OCI-M2 (cell line): Measurements from ENCODE around the gene GSE1.

Source experiments
- DNase-seq: peaks from one replicate; lab custom pipeline; 2025; ENCODE audit not compliant: unreplicated experiment; lab: John Stamatoyannopoulos, UW

The GSE1 gene

GRCh38 chr16:85573696-85574641 lies 39.2 kb upstream of the GSE1 start:
- no peak for DNase-seq

DNA sequence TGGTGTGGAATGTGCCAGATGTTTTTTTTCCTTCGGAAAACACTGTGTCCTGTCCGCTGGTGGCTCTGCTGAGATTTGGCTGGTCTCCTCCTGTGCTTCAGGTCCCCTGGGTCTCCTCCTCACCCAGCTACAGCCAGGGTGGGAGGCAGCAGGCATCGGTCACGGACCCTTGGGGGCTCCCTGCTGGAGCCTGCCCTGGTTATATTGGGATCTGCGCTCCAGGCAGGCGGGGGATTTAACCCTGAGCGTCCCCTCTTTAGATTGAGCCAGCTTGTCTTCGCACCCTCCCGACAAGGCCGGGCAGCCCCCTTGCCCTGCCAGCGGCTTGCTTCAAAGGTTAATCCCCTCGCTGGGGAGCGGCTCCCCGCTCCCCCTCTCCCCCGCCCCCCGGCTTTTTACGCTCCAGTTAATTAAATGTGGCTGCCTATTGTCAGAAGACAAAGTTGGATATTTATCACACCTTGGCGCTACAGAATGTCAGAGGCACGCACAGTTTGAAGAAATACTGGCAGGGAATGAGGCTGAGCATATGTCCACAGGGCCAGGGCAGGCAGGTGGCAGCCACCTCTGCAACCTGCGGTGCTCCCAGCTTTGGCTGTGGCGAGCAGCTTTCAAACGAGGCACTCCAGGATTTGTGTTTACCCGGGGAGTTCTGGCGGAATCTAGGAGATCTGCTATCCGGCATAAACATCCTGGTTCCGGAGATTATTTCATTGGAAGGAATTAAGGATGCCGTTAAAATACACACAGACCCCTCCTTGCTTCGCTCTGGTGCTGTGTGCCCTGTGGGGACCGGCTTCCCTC lies 38.2 kb upstream of the GSE1 start:
- no peak for DNase-seq

DNA sequence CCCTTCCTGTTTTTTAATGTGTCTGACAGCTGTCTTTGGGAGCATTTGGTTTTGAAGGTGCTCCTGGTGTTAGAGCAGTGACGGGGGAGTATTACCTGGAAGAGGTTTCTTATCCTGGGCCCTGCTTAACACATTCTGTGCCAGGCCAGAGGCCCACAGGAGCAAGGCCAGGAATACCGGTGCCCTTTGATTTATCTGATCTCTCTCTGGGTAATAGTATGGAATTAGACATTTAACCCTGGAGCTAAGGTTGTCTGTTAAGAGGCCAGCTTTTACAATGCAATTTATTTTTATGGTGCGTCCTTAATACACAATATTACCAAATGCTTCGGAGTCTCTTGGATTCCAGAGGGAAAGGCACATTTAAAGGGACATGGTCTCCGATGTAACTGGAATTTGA lies 37.2 kb upstream of the GSE1 start:
- no peak for DNase-seq

DNA sequence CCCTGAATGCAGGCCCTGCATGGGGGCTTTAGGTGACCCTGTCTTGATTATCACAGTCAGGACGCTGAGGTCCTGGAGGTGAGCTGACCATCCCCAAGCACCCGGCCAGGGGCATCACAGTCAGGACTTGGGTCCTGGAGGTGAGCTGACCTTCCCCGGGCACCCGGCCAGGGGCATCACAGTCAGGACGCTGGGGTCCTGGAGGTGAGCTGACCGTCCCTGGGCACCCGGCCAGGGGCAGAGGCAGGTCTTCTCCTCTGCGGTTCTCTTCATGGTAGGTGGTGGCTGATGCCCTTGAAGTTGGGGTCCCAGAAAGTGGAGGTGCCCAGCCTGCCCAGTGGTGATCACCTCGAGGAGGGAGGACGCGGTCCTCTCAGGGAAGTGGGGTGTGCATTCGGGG lies 36.2 kb upstream of the GSE1 start:
- DNase-seq, result no peak

DNA sequence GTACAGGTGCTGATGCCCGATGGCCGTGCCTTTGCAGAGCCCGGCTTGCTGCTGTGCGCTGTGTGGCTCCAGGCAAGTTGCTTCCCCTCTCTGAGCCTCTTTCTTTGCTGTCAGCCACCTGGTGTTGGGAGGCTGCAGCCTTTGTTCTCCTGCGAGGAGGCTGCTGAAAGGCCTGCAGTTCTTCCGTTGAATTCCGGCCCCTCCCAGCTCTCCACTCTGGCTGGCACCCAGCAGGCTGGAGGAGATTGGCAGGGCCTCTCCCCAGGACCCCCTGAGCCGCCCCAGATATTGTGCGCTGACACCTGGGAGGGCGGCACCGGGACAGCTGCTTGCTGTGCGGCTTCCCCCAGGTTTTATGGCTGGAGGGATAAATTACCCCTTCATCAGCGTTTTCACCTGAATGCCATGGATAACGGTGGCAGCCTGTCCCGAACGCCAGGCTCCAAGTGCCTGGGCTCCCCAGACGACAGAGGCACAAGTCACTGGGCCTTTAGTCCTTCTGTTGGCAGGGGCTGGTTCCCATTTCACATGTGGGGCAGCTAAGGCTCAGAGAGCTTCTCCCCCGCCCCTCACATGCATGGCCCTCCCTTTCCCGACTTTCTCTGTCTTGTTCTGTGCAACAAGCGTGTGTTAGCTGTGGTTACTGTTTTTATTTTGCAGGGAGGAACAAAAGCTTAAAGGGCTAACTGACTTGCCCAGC lies 35.1 kb upstream of the GSE1 start:
- no peak for DNase-seq

DNA sequence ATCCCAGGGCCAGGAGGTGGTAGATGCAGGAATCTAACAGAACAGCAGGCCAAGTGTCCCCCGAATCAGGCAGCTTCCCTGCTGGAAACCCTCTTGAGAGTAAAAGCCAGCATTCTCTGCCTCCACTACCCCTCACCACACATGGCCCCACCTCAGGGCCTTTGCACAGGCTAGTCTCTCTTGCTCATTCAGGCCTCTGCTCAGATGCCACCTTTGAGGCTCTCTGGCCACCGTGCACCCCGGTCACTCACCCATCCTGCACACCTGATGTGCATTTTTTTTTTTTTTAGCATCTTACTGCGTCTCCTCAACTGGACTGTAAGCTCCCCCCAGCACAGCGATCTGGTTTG lies 34.5 kb upstream of the GSE1 start:
- no peak for DNase-seq

DNA sequence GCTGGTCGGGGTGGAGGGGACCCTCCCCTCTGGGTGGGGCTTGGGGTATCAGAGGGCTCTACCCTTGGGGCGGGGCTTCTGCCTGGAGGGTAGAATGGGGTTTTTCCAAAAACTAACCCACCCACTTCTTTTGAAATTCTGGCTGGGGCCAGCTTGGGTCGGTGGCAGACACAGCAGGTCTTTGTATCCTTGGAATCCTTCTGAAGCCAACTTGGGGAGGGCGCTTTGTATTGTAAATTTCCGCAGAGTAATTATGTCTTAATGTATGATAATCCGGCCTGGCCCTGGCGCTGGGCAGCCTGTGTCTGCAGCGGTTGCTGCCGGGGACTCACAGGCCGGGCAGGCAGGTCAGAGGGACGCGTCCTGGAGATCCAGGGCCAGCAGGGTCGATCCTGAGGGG lies 33.9 kb upstream of the GSE1 start:
- DNase-seq, result no peak

DNA sequence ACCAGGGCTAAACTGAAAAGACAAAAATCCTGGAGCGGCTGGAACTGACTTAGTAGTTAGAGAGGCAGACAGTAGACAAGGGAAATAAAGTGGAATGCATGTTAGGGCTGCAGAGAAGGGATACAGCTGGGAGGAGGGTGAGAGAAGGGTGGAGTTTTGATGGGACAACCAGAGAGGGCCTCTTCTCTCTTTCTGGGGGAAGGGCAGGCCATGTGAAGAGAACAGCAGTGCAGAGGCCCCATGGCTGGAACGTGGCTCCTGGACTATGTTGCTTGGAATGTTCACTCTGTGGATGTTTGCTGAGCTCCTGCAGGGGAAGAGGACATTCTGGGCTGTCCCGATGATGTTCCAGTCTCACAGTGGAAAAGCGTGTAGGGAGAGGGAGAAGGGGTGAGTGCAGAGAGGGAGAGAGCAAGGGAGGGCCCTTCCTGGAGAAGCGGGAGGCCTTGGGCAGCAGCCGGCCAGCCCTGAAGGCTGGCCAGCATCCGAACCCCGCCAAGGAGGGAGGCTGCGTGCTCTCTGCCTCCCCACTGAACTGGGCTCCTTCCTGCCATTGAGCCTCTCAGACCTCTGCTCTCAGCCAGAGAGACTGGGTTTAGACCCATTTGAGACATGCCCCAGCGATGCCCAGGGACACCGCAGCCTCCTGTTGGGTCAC lies 33.1 kb upstream of the GSE1 start:
- no peak for DNase-seq

DNA sequence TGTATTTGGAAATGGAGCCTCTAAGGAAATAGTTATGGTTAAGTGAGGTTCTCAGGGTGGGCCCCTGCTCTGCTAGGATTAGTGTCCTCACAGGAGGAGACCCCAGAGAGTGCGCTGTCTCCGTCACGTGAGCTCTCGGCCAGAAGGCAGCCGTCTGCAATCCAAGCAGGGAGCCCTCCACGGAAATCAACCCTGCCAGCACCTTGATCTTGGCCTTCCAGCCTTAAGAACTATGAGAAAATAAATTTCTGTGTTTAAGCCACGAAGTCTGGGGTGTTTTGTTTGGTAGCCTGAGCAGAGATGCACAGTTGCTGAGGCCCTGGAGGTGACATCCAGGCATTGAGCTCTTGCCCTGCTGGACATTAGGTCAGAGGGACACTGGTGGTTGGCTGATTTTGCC lies 32.4 kb upstream of the GSE1 start:
- DNase-seq, result no peak

GRCh38 chr16:85582229-85582991 lies 30.7 kb upstream of the GSE1 start:
- no peak for DNase-seq

DNA sequence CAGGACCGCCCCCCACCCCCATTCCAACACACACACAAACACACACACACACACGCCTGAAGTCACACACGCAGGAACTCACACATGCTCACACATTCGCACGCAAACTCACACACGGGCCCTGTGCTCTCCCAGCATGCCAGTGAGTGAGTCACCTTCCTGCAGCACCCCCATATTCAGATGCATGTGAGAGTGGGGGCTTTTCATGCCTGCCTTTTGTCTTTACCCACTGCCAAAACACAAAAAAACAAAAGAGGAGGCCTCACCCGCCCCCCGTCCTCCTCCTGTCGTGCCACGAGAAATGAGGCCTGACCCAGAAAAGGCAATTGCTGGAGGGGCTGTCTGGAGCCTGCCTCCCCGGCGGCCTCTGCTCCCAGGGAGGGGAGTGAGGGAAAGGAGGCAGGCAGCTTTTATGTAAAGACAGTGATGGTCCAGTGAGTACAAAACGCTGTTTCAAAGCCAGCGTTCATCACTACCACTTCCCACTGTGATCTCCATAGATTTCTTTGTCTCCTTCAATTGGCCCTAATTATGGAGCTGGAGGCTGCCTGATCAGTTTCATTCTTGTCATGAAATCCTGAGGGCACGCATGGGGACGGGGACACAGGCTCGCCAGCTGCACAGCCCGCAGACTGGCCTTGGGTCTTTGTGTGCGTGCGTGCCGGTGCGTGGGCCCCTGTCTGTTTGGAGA lies 29.5 kb upstream of the GSE1 start:
- DNase-seq, result no peak

DNA sequence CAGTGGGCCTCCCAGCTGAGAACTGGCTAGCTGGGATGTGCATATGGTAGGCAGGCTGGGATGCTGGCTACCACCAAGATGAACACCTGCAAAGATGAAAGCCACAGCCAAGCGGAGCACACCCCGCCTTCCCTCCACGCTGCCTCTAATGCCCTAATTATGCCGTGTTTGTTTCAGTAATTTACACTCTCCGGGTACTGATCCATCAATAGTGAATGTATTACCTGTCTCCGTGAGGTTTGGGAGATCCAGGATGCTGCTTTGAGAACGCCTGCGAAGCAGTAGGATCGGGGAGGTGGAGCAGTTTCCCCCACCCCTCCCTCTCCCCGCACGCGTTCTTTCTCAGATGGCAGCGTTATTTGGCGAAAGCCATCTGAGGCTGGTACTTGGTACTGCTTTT lies 28.9 kb upstream of the GSE1 start:
- no peak for DNase-seq

GRCh38 chr16:85584819-85585282 lies 28.3 kb upstream of the GSE1 start:
- no peak for DNase-seq

DNA sequence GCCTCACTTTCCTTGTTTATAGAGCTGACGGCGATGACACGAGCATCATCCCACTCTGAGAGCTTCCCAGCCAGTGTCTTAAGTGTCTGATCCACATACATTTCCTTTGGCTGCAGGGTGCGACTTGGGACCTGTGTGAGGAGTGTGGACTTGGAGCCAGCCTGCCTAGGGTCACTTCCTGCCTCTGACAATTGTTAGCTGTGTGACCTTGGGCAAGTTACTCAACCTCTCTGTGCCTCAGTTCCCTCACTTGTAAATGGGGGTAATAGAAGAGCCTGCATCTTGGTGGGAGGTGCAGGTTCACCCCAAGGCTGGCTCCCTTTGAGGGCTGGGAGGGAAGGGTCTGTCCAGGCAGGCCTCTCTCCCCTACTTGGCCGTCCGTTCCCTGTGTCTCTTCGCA lies 27.4 kb upstream of the GSE1 start:
- no peak for DNase-seq

DNA sequence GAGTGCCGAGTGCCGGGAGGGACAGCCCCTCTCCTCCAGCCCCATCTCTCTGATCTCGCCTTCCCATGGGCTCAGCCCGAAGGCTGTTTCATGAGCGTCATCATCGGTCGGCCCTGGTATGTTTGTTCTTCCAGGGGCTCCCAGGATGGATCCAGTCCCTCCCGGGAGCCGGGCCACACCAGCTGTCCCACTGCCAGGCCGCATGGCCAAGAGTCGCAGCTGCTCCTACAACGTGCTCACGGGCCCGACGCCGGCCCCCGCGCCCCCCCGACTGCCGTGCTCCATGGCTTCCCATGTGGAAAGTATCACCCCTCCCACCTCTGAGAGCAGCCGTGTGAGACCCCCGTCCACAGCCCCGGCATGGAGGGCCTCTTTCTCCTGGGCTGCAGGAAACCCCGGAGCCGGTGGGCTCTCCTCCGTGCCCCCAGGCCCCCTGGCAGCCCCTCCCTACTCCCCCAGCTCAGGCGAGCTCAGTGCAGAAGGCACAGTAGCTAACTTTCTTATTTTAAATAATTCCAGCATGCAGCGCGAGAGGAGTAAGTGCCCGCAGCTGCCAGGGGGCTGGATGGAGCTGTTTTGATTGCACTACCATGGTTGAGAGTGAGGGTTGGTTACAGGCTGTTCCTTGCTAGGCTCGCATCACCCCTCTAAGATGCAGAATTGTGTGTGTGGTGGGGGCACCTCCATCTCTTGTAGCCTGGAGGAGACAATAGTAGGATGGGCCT lies 26.6 kb upstream of the GSE1 start:
- no peak for DNase-seq

DNA sequence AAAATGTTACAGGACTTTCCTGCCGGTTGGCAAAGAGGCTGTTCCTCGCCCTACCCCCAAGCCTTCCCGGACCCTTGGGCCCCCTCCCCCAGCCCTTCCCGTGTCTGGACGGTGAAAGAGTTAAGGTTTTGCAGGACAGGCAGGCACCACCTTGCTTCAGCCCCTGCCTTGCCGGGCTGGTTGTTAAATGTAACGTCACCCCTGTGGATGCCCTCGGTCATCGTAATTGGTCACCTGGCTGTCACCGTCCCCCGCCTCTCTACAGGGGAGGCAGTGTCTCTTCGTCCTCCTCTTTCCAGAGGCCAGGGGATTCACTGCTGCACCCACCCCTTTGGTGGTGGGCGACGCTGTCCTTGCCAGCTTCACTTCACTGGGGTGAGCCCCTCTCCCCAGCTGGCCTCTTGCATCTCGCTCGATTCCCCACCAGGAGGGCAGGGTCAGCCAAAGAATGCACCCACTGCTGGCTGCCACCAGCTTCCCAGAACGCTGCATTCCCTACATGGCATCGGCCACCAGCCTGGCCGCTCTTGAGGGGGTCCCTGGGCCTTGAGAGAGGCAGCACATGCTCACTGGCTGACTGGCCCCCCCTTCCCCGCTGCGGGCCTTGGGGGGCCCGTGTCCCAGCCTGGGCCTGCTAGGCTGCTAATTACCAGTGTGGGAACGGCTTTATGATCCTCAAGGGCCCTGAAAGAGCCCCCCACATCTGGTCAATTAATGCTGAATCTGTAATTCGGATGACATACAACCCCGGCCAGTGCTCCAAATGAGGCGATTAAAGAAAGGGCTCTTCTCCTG lies 25.2 kb upstream of the GSE1 start:
- no peak for DNase-seq

DNA sequence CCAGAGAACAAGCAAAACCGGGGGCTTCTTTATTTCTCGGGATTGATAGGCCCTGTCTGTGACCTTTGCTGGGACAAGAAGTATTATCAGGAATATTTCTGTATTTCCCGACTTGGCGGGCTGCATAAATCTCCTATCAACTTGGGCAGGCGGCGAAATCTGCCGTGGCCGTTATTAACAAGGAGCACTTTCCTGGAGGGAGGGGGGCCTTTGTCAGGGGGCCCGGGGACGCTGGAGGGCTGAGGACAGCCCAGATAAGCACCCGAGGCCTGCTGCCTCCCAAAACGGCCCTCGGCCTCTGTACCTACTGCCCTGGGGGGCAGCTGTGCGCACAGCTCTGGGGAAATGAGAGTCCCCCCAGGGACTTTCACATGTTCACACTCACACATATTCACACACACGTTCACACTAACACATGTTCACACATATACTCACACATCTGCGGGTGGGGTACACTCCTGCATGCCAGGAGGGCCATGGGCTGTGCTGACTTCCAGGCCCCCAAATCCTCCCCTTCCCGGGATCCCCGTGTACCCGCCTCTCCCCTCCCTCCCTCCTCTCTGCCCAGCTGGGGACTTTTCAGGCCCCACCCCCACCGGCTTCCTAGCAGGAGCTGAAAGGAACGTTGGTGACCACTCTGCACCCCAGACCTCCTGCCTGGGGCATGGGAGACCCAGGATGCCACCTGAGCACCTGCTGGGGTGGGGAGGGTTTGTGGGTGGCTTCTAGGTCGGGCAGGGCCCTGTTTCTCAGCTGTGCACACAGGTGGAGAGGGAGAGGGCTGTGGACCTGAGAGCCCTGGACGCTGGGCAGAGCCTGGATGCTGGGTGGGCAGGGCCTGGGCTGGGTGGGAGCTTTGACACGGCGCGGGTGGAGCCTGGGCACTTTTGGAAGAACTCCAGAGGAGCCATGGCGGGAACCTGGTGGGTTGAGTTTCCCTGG lies 24.3 kb upstream of the GSE1 start:
- DNase-seq, result no peak
